ENCODE data around the gene LCN9. TPM values are rescaled to one million over a fixed set of nuclear protein-coding genes. Genes with fewer than 3 reads are reported as not detected.

The LCN9 gene
- total RNA-seq, 1 experiment from 2014 or later: not detected

DNA sequence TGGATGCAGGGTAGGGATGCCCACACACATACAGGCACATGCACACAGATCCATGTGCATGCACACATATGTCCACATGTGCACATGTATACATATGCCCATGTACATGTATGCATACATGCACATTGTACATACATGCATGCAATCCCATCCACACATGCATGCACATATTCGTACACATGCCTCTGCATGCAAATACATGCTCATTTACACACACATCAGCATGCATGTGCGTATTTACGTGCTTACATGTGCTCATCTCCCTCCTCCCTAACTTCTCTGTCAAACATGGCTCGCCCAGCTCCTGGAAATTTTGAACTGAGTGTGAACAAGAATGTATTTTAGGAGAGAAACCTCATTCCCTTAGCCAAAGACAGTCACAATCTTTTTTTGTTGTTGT lies 45.1 kb downstream of the LCN9 start:
- DNase-seq (ENCODE audit: low read depth, low spot score) (no peak), ATAC-seq (no peak)
- BruUV-seq (replicated peaks): no TSS peak
- no peaks in the 10 kb centered on the region for H3K27me3 ChIP-seq (ENCODE audit: control insufficient read depth, insufficient read depth, low read length)
- no peaks in the 10 kb centered on the region for H3K36me3 ChIP-seq (ENCODE audit: control insufficient read depth, insufficient read depth, low read length)
- no peaks in the 10 kb centered on the region; the same call in 1 of the 2 replicates for H3K4me1 ChIP-seq (ENCODE audit: control insufficient read depth, insufficient read depth, low read length)
- H3K27ac ChIP-seq (ENCODE audit: low read length): no peak overlapping the region
- POLR2A ChIA-PET: no interaction called here
- intact Hi-C loops (cut with micrococcal nuclease; ENCODE audit: unreplicated experiment) (no loop called here), in situ Hi-C loops (cut with HindIII; ENCODE audit: low pct_unique_long_range_greater_than_20kb, low sequenced_read_pairs) (no loop called here)
- no peak overlapping the region for H3K4me3 ChIP-seq (ENCODE audit: low read depth in 2 of 2, low read length in 2 of 2)
- CTCF ChIA-PET: no interaction called here
- TF ChIP-seq, protein P1, sequence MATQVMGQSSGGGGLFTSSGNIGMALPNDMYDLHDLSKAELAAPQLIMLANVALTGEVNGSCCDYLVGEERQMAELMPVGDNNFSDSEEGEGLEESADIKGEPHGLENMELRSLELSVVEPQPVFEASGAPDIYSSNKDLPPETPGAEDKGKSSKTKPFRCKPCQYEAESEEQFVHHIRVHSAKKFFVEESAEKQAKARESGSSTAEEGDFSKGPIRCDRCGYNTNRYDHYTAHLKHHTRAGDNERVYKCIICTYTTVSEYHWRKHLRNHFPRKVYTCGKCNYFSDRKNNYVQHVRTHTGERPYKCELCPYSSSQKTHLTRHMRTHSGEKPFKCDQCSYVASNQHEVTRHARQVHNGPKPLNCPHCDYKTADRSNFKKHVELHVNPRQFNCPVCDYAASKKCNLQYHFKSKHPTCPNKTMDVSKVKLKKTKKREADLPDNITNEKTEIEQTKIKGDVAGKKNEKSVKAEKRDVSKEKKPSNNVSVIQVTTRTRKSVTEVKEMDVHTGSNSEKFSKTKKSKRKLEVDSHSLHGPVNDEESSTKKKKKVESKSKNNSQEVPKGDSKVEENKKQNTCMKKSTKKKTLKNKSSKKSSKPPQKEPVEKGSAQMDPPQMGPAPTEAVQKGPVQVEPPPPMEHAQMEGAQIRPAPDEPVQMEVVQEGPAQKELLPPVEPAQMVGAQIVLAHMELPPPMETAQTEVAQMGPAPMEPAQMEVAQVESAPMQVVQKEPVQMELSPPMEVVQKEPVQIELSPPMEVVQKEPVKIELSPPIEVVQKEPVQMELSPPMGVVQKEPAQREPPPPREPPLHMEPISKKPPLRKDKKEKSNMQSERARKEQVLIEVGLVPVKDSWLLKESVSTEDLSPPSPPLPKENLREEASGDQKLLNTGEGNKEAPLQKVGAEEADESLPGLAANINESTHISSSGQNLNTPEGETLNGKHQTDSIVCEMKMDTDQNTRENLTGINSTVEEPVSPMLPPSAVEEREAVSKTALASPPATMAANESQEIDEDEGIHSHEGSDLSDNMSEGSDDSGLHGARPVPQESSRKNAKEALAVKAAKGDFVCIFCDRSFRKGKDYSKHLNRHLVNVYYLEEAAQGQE (IDR thresholded peaks at IDR 0.05; ENCODE audit: insufficient read depth in 1 of 2, low read depth in 2 of 2, low read length in 1 of 2): no peak
- TF ChIP-seq, protein P2, sequence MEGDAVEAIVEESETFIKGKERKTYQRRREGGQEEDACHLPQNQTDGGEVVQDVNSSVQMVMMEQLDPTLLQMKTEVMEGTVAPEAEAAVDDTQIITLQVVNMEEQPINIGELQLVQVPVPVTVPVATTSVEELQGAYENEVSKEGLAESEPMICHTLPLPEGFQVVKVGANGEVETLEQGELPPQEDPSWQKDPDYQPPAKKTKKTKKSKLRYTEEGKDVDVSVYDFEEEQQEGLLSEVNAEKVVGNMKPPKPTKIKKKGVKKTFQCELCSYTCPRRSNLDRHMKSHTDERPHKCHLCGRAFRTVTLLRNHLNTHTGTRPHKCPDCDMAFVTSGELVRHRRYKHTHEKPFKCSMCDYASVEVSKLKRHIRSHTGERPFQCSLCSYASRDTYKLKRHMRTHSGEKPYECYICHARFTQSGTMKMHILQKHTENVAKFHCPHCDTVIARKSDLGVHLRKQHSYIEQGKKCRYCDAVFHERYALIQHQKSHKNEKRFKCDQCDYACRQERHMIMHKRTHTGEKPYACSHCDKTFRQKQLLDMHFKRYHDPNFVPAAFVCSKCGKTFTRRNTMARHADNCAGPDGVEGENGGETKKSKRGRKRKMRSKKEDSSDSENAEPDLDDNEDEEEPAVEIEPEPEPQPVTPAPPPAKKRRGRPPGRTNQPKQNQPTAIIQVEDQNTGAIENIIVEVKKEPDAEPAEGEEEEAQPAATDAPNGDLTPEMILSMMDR (IDR thresholded peaks at IDR 0.05): no peak
- no peak for TF ChIP-seq TCF7L2 (IDR thresholded peaks at IDR 0.05; ENCODE audit: low read depth, low read length)
- no peak for TF ChIP-seq SIN3A (IDR thresholded peaks at IDR 0.05; ENCODE audit: borderline replicate concordance, insufficient read depth, low read depth, low read length)
- TF ChIP-seq POLR2AphosphoS5 (IDR thresholded peaks at IDR 0.05; ENCODE audit: low read depth, low read length): no peak
- no peaks in the 10 kb centered on the region for H3K9me3 ChIP-seq (ENCODE audit: control insufficient read depth, insufficient read depth, low read depth, low read length)

DNA sequence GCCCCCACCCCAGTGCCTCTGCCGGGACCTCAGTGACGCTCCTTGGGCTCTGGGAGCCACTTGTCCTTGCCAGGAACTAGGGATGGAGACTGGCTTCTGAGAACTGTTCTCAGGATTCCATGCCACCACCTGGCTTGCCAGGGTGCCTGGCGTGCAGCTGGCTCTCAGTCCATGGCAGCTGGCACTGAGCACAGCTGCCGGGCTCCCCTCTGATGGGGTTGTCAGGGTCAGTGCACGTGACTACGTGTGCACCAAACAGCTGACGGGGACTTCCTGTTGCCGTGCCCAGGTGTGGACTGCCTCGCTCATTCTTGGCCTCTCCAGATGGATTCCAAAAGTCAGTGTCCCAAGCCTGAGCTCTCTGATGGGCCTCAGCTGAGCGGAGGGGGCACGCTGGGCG lies 48.3 kb downstream of the LCN9 start:
- no peak for TF ChIP-seq POLR2AphosphoS5 (IDR thresholded peaks at IDR 0.05; ENCODE audit: low read depth, low read length)
- BruUV-seq (replicated peaks): no TSS peak
- H3K27me3 ChIP-seq (ENCODE audit: control insufficient read depth, insufficient read depth, low read length): no peaks in the 10 kb centered on the region
- H3K4me3 ChIP-seq (ENCODE audit: low read depth in 2 of 2, low read length in 2 of 2): no peak overlapping the region
- in situ Hi-C loops (cut with HindIII; ENCODE audit: low pct_unique_long_range_greater_than_20kb, low sequenced_read_pairs): no loop called here
- ATAC-seq (no peak), DNase-seq (ENCODE audit: low read depth, low spot score) (no peak)
- H3K9me3 ChIP-seq (ENCODE audit: control insufficient read depth, insufficient read depth, low read depth, low read length): no peaks in the 10 kb centered on the region
- no peaks in the 10 kb centered on the region; the same call in 1 of the 2 replicates for H3K4me1 ChIP-seq (ENCODE audit: control insufficient read depth, insufficient read depth, low read length)
- intact Hi-C loops (cut with micrococcal nuclease; ENCODE audit: unreplicated experiment): no loop called here
- no peaks in the 10 kb centered on the region for H3K36me3 ChIP-seq (ENCODE audit: control insufficient read depth, insufficient read depth, low read length)
- ChIA-PET POLR2A (no interaction called here), CTCF (no interaction called here)
- H3K27ac ChIP-seq (ENCODE audit: low read length): no peak overlapping the region

DNA sequence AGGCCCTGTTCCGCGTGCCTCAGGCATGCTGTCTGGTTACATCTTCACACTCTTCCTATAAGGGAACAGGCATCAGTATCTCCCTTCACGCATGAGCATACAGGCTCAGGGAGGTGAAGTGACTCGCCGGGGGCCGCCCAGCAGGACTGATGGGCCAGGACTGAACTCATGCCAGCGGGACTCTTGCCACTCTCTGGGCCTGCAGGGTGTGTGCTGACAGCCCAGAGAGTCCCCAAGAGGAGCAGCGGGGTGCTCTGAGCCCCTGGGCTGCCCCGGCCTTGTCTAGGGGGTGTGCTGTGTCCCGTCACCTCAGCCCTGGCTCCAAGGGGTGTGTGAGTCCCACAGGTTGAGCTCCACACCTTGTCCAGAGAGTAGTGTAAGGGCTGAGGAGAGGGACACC lies 48.8 kb downstream of the LCN9 start:
- ChIA-PET CTCF (interaction anchor here (0.6 kb wide), 1 partner anchor 63 kb away, joined by 3 read pairs; no protein-coding TSS in a partner anchor), POLR2A (no interaction called here)

More for the DNA sequence above, 48.8 kb downstream of the LCN9 start:
- no peaks in the 10 kb centered on the region for H3K36me3 ChIP-seq (ENCODE audit: control insufficient read depth, insufficient read depth, low read length)
- no TSS peak for BruUV-seq (replicated peaks)
- no peak overlapping the region for H3K27ac ChIP-seq (ENCODE audit: low read length)
- in situ Hi-C loops (cut with HindIII; ENCODE audit: low pct_unique_long_range_greater_than_20kb, low sequenced_read_pairs): no loop called here
- ATAC-seq: no peak
- TF ChIP-seq, protein P2 (IDR thresholded peaks at IDR 0.05): no peak
- TF ChIP-seq, protein P1 (IDR thresholded peaks at IDR 0.05; ENCODE audit: insufficient read depth in 1 of 2, low read depth in 2 of 2, low read length in 1 of 2): no peak
- TF ChIP-seq POLR2AphosphoS5 (IDR thresholded peaks at IDR 0.05; ENCODE audit: low read depth, low read length) (no peak), SIN3A (IDR thresholded peaks at IDR 0.05; ENCODE audit: borderline replicate concordance, insufficient read depth, low read depth, low read length) (no peak), TCF7L2 (IDR thresholded peaks at IDR 0.05; ENCODE audit: low read depth, low read length) (no peak)
- H3K27me3 ChIP-seq (ENCODE audit: control insufficient read depth, insufficient read depth, low read length): no peaks in the 10 kb centered on the region
- no peak for DNase-seq (ENCODE audit: low read depth, low spot score)
- no peaks in the 10 kb centered on the region; the same call in 1 of the 2 replicates for H3K4me1 ChIP-seq (ENCODE audit: control insufficient read depth, insufficient read depth, low read length)
- H3K4me3 ChIP-seq (ENCODE audit: low read depth in 2 of 2, low read length in 2 of 2): no peak overlapping the region
- intact Hi-C loops (cut with micrococcal nuclease; ENCODE audit: unreplicated experiment): no loop called here
- no peaks in the 10 kb centered on the region for H3K9me3 ChIP-seq (ENCODE audit: control insufficient read depth, insufficient read depth, low read depth, low read length)

Measured in Panc1 (cell line).